HCEC 1CT (cell line): Measurements from ENCODE around the gene SERGEF.
A peak's percentile ranks its signal among the peaks of the same experiment; 100 is the strongest.
"Not testable (repeated sequence)": the region's sequence is repeated elsewhere in the genome, so short reads cannot be mapped to it uniquely, and the experiment has no call there.

Experiments
- DNase-seq: peaks from one replicate; pipeline ENCODE4 v3.0.0-alpha.2; 2017

The SERGEF gene

DNA sequence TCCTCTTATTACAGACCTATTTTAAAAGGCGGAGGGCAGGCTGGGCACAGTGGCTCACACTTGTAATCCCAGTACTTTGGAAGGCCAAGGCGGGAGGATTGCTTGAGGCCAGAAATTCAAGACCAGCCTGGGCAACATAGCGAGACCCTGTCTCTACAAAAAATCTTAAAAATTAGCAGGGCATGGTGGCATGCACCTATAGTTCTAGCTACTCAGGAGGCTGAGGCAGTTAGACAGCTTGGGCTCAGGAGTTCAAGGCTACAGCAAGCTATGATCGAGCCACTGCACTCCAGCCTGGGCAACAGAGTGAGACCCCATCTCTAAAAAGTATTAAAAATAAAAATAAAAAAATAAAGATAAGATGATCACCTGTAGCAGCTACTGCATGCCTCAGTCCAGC is 12.7 kb downstream of the SERGEF start:
- DNase-seq: not testable (repeated sequence)

DNA sequence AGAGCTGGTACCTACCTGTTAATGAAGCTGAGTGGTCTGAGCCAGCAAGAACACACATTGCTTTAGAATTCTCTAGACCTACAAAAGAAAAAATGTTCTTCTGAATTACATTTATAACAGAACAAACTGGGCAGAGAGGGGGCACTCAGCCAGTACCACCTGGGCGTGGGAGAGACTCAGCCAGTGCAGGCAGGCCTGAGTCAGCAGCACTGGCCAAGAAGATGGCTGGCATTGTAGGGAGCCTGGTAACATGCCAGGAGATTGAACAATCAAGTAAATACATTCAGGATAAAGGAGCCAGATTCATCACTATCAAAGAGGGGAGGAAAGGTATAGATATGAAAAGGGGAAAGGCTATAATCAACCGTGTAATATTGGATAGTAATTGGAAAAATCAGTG is 19.9 kb downstream of the SERGEF start:
- no peak for DNase-seq

DNA sequence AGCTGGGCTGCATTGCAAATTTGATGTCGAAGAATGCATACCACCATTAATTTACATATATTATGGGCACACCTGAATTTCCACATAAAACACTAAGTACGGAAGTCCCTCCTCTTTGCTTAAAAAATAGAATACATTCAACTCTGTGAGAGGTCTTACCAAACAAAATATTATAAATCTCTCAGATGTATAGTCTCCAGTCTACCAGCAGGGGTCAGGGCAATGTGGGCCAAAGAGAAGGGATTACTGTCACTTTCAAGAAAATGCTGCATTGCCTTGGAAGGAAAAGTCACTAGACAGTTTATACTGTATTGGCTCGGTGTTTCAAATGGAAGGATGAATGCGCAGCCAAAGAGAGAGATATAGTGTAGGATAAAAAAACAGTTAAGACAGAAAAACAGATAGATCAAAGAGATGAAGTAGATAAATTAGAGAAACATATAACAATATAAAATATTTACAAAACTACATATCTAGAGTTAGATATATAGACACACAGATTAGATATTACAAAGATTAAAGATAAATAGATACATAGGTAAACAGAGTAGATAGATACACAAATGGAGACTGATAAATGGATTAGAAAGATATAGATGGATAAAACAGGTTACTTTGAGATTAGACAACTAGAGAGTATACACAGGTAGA is 20.9 kb downstream of the SERGEF start:
- DNase-seq: peak; percentile 60

DNA sequence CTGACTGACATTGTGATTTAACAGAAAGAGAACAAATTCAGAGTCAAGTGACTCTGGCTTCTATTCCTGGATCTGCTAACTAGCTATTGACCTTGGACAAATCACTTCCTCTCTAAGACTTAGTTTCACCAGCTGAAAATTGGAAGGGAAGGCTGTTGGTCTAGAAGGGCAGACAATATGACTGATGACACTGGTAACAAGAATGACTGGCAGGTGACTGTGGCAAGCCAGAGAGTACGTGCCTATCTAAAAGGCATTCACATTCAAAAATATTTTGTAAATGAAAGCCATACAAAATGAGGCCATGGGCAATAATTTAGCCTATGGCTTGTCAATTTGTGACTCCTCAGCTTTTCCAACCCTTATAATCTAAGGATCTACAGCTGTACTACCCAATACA is 23.5 kb downstream of the SERGEF start:
- DNase-seq: no peak

DNA sequence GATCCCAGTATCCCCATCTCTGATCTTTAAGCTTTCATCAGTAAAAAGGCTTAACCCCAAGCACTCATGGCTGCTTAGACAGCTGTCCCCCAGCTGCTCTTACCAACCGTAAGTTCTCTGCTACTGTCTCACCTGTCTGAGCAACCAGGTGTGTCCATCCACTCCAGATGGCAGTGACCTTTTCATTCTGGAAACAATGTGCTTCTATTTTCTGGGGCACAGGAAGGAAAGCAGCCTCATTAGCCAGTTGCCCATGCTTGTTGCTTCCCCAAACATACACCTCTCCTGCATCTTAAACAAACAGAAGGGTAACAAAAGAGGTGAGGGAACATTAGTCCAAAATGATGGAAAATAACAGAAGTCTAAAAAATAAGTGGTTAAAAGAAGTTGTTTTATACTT is 24.4 kb downstream of the SERGEF start:
- DNase-seq: no peak

DNA sequence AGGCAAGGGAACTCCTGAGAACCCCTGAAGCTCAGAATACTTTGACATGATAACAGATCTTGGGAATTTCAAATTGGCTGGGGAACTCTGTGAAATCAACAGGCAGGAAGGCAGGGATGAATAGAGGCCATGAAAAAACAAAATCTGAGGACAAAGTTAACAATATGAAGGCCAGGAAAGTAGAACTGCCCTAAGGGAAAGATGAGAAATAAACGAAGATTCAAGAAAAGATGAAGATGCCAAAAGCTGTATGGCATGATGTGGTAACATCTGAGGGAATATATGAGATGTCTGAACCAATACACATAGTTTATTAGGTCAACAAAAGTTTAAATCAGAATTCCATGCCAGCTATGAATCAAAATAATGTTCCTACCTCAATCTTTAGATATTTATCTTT is 25.0 kb downstream of the SERGEF start:
- no peak for DNase-seq

DNA sequence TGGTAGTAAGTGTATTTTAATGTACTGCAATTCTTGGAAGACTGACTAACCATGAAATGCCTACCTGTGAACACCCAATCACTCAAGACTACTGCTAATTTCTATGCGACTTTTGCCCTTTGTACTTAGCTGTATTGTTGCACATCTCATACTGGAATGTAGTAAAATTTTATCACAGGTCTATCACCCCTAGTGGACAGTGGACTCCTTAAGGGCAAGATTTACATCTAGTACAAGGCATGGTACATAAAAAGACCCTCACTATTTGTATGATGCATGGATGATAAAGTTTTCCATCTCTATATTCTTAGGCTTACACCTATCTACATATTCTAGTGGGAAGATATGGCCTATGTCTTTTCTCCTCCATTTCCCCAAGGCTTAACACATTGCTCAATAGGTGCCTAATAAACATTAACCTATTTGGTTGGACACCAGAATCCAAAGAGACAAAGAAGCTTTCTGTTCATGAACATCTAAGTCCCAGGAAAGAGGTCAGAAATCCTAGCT is 26.1 kb downstream of the SERGEF start:
- DNase-seq: no peak

DNA sequence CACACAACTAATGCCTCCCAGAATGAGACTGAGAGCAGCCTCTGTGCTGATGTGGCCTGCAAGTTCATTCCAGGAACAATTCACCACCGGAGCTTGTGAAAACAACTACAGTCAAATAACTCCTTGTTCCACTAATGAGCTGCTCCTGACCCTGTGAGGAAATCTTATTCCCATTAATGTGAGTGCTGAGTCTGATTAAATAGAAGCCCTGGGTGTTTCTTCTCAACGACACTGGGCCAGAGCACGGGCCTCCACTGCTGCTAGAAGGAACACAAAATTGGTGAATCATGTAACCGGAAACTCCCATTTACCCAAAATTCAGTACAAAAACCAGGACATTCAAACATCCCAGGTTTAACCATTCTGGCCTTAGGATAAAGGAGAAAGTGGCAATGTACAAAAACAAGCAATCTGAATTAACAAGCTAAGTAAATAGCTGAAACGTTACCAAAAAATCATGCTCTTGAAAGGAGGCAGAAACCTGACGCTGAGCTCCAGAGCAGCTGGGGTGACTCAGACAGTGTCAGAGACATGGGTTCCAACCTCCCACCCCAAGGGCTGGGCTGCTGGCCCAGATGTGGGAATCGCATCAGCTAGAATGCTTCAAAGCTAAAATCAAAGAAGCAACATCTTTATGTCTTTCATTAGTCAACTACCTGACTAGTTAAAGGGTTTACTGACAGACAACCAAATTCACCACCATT is 26.7 kb downstream of the SERGEF start:
- peak; percentile 84 for DNase-seq

DNA sequence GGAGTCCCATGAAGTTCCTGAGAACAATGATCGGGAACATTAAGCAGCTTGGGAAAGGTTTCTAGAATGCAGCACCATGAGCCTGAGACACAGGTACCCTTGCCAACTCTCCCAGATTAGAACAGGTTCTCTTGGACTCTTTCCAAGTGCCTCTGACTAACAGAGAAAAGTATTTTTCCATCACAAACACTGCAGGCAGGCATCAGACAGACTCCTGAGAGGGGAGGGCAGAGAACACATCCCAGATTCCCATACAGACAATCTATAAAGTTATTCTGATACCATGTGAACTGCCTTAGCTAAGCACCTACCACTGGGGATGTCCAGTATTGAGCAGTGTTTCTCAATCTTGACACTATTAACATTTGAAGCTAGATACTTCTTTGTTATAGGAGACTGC is 27.3 kb downstream of the SERGEF start:
- DNase-seq: peak; percentile 24

DNA sequence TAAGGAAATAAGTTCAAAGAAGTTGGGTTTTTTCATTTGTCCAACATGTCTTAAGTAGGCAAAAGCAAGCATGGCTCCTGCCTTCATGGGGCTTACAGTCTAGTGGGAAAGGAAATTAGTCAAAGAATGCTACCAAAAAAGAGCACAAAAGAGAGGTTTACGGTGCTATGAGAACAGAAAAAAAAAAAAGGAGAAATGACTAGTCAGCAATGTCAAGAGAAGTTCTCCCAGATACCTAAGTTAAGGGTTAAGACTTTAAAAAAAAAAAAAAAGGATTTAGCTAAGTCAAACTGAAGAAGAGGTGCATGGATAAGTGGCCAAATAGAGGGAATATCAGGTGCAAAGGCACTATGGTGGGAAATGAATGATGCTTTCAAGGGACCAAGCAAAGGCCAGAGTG is 29.3 kb downstream of the SERGEF start:
- DNase-seq: no peak

DNA sequence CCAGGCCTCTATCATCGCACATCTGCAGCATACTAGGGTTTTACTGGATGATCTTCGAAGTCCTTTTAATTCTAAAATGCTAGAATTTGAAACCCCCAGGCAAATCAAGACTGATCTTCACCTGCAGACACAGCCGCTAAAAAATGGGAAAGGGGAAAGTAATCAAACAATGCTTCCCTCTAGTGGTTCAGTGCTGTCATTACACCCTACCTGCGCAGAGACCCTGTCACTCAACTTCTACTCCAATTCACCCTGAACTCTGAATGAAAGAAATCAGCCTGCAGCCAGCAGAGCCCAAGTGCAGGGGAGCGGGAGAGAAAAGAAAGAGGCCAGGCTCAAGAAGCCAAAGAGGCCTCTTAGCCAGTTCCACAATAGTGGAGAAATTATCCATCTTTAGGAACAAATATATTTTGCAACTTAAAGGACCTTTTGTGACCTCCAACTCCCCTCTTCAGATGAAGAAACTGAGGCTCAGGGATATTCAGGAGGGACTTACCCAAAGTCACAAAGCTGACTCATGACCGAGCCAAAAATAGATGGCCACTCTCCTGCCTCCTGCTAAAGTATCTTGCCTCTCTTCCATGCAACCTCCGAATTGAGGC is 33.0 kb downstream of the SERGEF start:
- DNase-seq: no peak

DNA sequence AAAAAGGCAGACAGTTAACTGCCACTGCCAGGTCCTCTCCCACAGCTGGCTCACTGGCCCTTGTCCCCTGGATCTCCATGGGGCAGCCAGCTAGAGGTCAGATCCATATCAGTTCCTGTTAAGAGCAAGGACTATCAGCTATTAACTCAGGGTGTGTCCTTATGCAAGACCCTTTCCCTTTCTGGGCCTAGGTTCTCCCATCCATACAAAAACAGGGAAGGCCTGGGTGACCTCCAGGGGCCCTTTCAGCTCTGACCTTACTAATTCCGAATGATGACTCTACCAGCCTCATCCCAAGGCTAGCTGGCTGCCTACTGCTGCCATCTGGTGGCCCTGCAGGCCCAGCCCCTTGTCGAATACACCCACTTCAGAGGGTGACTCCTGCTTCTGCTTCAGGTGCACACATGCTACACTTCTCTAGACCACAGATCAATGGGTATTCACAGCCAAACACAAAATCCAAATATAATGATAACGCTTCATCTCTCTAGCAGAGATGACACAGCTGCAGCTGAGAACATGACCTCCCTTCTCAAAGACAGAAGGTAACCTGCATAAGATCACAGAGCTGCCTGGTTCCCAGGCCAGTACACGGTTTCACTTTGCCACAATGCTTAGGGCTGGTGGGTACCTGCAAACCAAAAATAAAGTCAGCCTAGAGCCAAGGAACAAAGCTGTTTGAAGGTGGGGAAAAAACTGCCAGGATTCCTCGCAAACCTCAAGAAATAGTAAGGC is 34.1 kb downstream of the SERGEF start:
- peak; percentile 57 for DNase-seq

DNA sequence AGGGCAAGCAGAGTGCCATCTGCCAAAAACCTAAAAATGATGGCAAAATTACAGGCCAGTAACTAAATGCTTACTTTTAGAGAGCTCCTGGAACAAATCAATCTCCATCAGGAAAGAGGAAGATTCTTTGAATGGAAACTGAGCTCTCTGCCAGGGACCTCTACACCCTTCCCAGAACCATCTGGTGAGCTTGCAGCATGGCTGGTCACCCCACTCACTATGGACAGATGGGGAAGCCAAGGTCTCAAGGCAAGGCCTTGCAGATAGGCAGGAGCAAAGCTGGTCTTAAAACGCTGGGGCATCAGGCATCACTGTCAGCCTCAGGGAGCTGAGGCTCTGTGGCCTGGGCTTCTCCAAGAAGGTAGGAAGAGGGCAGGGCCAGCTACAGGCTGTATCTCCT is 36.2 kb downstream of the SERGEF start:
- no peak for DNase-seq

DNA sequence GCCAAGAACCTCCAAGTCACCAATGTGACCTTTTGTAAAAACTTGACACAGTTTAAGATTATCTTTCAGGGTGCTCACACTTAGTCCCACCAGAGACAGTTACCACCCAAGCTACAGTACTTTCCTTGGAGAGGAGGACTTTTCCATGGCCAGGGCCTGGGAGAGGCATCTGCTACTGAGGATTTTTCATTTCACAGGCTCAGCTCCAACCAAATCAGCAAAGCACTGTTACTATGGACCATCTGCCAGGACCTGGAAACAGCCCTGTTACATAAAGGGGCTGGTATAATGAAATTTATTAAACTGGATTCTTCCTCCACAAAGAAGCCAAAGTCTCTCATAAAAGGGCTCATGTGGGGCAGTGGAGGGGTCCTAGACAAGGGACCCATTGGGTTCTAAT is 38.6 kb downstream of the SERGEF start:
- DNase-seq: no peak

DNA sequence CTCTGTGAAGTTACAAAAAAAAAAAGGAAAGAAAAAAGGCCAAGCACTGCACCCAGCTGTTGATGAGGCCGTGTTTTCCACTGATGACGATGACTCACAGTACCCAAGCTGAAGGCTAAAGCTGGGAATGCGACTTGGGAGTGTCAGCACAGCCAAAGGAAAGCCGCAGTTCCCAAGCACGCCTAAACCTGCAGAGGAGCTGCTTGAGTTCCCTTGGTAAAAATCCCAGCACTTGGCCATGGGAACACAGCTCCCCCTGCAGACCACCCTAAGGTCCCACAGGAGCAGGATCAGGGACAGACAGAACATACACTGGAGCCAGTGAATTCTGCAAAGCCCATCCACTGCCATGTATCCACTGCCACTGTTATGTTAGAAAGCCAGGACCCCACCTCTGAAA is 39.9 kb downstream of the SERGEF start:
- DNase-seq: peak; percentile 93

DNA sequence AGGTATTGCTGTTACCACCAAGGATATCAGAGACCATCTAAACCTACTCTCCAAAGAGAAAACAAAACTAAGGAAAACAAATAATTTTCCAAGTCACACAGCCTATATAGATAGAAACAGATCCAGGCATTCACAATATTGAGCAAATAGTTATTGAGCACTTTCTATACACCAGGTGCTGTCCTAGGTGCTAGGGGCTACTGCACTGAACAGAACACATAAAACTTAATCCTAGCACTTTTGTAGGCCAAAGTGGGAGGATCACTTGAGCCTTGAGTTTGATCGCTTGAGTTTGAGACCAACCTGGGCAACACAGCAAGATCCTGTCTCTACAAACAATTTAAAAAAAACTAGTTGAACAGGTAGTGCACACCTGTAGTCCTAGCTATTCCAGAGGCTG is 44.6 kb downstream of the SERGEF start:
- DNase-seq: no peak

DNA sequence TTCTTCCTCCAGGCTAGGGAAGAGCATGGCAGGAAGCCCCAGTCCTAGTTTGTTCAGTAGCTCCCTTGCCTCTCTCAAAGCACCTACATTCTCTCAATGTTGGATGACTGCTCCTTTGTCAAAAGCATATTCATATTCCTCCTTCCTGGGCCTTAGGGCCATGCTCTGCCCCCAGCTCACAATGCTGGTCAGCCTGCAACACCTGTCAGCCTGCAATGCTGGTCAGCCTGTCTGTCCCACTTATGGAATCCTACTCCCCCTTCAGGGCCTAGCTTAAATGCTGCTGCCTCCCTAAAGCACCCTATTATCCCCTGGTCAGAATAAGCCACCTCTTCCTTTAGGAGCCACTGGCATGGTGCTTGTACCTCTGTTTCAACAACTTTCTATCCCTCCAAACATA is 45.2 kb downstream of the SERGEF start:
- no peak for DNase-seq

DNA sequence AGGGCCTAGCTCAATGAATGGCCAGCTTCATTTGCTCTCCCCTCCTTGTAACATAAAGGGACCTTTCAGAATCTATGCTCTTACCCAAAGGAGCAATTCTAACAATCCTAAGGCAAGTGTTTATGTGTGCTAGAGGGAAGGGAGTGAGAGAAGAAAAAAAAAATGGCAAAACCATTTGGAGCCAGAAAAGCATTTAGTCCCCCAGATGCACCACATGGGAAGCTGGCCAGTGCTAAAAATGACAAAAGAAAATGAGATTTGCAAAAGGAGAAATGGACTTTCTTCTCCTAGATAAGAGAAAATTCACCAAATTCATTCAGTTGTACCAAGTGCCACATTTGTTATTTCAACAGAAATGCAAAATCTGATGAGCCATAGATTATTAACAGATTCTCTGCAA is 52.8 kb downstream of the SERGEF start:
- DNase-seq: no peak

DNA sequence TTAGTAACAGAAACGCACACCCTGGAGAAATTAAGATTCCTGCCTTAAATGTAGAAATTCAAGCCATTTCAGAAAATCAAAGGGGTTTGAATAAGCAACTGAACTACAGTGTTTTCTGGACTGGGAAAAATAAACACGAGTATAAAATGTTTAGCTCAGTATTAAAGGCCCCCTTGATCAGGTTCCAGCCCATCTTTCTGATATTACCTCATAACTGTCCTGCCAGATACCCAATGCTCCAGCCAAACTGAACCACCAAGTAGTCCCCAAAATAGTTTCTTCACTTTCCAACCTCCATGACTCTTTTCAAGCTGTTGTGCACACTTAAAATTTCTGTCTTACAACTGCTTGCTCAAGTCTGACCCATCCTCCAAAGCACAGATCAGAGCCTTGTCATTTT is 54.4 kb downstream of the SERGEF start:
- DNase-seq: no peak

DNA sequence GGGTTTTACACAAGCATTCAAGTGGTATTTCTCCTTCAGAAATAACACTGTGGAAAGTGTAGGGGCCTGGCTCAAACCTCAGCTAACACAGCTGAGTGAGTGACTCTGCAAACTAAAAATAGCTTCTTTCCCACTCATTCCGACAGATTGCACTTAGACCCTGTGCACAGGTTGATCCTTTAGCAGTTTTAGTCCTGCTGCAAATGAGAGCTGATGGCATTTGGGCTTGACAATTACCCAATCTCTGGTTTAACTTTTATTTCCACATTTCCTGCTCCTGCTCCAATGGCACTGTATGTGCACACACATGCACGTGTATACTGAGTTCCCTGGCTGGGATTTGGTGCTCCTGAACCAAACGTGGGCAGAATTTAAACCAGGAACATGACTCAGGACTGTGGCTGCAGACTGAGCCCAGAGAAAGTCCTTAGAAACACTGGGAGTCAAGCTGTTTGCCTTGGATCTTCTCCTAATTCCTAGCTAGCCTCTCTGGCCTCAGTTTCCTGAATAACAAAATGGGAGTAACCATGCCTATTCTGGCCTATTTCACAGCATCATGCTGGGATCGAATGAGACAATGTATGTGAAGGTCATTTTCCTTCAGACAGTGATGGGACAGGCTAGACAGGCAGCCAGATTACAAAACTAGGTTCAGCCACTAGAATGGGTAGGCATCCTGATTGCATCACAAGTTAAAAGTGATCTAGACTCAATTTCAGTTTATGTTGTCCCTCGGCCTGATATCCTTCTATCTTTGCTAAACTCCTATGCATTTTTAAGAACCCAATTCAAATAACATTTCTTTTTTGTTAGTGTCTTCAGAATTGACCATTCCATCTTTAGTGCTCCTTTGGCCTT is 58.2 kb downstream of the SERGEF start:
- DNase-seq: no peak

DNA sequence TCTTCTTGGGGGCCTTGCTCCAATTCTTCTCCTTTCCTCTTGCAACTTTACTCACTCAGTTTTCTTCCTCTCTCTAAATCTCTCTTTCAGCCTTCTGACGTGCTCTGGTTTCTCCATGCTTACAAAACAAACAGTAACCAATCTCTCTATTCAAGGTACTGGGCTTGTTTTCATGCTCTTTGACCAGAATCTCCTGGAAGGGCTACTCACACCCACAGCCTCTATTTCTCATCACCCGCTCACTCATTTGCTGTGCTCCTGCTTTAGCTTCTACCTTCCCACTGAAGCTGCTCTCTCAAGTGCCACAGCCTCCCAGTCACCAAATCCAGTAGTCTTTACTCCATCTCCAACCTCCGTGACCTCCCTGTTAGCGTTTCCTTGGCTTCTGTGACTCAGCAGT is 60.4 kb downstream of the SERGEF start:
- DNase-seq: no peak

DNA sequence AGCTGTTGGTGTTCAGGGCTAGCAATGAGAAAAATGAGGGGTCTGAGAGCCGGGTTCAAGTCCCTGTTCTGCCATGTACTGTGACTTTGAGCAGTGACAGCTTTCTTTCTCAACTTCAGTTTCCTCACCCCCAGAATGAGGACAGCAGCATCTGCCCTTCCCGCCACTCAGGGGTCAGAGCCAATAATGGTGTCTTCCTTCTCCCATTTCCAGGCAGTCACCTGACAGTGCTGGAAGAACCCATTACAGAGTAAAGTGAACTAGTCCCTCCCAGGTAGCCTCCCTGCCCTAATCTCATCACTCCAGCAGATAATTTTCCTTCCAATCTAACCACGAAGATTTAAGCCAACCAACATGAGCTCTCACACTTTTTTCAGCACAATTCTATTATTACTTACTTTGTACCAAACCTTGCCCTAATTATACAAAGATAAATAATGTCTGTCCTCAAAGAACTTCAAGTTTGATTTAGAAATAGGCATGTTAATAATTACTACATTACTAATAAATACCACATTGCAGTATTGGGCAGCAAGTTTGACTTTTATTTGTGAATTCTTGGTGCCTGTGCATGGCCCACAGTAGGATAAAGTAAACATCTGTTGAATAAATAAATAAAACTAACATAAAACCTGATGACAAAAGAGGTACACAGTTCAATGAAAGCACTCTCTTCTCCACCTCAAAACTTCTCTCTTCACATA is 61.0 kb downstream of the SERGEF start:
- DNase-seq: no peak
